Measurements from ENCODE around the gene ARAF. TPM values are rescaled to one million over a fixed set of nuclear protein-coding genes. Genes with fewer than 3 reads are reported as not detected.

Gene ARAF
- total RNA-seq, 2 experiments from 2014 or later, result 66.4 to 68.6 TPM

DNA sequence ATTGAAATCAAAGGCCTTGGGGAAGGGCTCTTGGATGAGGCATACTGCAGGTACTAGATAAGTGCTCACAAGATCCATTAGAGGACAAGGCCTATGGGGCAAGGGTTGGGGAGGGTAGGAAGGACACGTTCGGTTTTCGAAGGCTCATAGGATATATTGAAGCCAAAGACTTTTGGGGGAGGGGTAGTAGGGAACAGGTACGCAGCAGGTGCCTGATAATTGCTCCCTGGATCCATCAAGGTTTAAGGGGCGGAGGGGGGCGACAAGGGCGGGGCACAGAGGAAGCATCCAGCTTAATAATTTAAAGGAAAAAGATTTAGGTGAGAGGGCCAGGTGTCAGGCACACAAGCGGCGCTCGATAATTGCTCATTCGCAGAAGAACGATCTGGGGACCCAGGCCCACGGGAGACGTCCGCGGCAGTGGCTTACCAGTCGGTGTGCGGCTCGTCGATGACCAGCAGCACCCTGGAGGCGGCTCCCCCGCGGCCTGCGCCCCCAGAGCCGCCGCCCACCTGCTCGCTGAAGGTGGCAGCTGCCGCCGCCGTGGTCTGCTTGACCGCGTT is 58.0 kb downstream of the ARAF start:
- ChIA-PET POLR2A (no interaction called here), CTCF (interaction anchor here (0.6 kb wide), 1 partner anchor 67 kb away, joined by 3 read pairs; no protein-coding TSS in a partner anchor)
- Mint-ChIP-seq H3K36me3 (no peaks in the 10 kb centered on the region), H3K27me3 (peaks cover 5% of the 10 kb centered on the region), H3K9me3 (no peaks in the 10 kb centered on the region), H3K4me3 (peak overlapping the region; percentile 44), H3K4me1 (ENCODE audit: low read depth) (peaks cover 9% of the 10 kb centered on the region), H3K27ac (no peak overlapping the region)
- intact Hi-C loops (cut with micrococcal nuclease), result no loop called here
- no peak for DNase-seq

DNA sequence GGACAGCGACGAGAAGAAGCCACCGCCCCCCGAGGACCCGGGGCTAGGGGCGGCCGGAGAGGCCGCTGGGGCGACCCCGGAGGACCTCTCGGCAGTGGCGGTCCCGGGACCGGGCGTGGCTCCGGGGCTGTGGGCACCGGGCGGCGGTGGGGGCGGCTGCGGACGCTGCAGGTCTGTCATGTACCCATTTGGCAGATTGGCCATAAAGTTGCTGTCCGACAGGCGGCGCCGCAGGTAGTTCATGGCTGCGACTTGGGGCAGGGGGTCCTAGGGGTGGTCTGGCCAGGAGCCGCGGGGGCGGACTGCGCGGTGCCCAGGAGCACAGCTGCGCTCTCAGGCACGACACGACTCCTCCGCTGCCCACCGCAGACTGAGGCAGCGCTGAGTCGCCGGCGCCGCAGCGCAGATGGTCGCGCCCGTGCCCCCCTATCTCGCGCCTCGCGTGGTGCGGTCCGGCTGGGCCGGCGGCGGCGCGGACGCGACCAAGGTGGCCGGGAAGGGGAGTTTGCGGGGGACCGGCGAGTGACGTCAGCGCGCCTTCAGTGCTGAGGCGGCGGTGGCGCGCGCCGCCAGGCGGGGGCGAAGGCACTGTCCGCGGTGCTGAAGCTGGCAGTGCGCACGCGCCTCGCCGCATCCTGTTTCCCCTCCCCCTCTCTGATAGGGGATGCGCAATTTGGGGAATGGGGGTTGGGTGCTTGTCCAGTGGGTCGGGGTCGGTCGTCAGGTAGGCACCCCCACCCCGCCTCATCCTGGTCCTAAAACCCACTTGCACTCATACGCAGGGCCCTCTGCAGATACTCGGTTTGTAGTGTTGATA is 58.7 kb downstream of the ARAF start, which contains the start of gene SYN1:
Gene SYN1, minus strand, starts transcription at position 372 of the 817 bp plus-strand sequence. Its CDS starts 129 bp downstream, at position 243.
- no peaks in the 10 kb centered on the region for H3K36me3 Mint-ChIP-seq
- no peaks in the 10 kb centered on the region for H3K9me3 Mint-ChIP-seq
- DNase-seq, result peak; percentile 85
- ChIA-PET POLR2A (no interaction called here), CTCF (no interaction called here)
- no peak within 1 kb of the TSS for H3K27ac Mint-ChIP-seq
- H3K27me3 Mint-ChIP-seq, result peaks cover 5% of the 10 kb centered on the region
- peaks cover 9% of the 10 kb centered on the region for H3K4me1 Mint-ChIP-seq (ENCODE audit: low read depth)
- peak within 1 kb of the TSS; percentile 57 for H3K4me3 Mint-ChIP-seq
- intact Hi-C loops (cut with micrococcal nuclease), result loop anchor here (5.0 kb wide), 1 partner anchor 37 kb away; the partner anchor contains the start of gene TIMP1

DNA sequence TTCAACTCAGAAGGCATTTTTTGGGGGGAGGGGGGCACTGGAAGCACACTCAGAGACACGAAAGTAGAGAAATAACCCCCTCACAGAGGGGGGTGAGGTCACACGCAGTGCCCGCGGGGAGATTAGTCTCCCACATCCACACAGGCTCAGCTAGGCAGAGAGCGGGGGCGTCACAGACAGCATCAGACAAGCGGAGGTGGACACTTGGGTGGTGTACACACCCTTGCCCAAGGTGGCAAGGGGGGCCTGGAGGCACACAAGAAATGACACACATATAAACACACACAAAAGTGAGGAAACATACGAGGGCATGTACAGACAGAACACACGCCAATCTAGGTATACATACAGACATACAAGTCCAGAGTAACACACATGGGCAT is 59.3 kb downstream of the ARAF start:
- no peak overlapping the region for H3K27ac Mint-ChIP-seq
- H3K9me3 Mint-ChIP-seq, result no peaks in the 10 kb centered on the region
- DNase-seq, result no peak
- H3K36me3 Mint-ChIP-seq, result no peaks in the 10 kb centered on the region
- CTCF ChIA-PET, result no interaction called here
- peaks cover 5% of the 10 kb centered on the region for H3K27me3 Mint-ChIP-seq
- peak overlapping the region; percentile 57 for H3K4me3 Mint-ChIP-seq
- intact Hi-C loops (cut with micrococcal nuclease), result loop anchor here (5.0 kb wide), 1 partner anchor 38 kb away; the partner anchor contains the start of gene TIMP1
- POLR2A ChIA-PET, result no interaction called here
- peaks cover 9% of the 10 kb centered on the region for H3K4me1 Mint-ChIP-seq (ENCODE audit: low read depth)

Small RNA genes within 50 kb of the gene (microRNA-seq; reads per million reads assigned to microRNA genes)
- gene MIR4769 (ENCODE audit: borderline microRNAs expressed, borderline number of aligned reads, borderline replicate concordance), result not detected

Other genes starting within 250 kb of the ARAF start
- gene ZNF157, start 190.6 kb upstream of the ARAF start, total RNA-seq, result under 1 TPM; 0.50 to 0.53 TPM
- gene ZNF41, start 78.0 kb upstream of the ARAF start, total RNA-seq, result 1 to 10 TPM; 8.4 to 8.7 TPM
- 10 to 100 TPM; 85.6 to 92.8 TPM for gene TIMP1, start 21.2 kb downstream of the ARAF start, total RNA-seq
- 1 to 10 TPM in 1 of 2 experiments, under 1 TPM in 1; 0.83 to 1.3 TPM for gene SYN1, start 58.7 kb downstream of the ARAF start, total RNA-seq
- gene CFP, start 68.7 kb downstream of the ARAF start, total RNA-seq, result 1 to 10 TPM; 3.4 to 4.4 TPM
- gene ELK1, start 89.4 kb downstream of the ARAF start, total RNA-seq, result 10 to 100 TPM; 93.6 to 95.3 TPM
- gene UXT, start 98.0 kb downstream of the ARAF start, total RNA-seq, result 100 to 1,000 TPM; 198 to 210 TPM

Data from activated CD4-positive, alpha-beta memory T cell treated with anti-CD3 and anti-CD28 coated beads for 36 hours (primary cell).